ENCODE measurements around the gene MAP3K2.

MAP3K2 gene

DNA sequence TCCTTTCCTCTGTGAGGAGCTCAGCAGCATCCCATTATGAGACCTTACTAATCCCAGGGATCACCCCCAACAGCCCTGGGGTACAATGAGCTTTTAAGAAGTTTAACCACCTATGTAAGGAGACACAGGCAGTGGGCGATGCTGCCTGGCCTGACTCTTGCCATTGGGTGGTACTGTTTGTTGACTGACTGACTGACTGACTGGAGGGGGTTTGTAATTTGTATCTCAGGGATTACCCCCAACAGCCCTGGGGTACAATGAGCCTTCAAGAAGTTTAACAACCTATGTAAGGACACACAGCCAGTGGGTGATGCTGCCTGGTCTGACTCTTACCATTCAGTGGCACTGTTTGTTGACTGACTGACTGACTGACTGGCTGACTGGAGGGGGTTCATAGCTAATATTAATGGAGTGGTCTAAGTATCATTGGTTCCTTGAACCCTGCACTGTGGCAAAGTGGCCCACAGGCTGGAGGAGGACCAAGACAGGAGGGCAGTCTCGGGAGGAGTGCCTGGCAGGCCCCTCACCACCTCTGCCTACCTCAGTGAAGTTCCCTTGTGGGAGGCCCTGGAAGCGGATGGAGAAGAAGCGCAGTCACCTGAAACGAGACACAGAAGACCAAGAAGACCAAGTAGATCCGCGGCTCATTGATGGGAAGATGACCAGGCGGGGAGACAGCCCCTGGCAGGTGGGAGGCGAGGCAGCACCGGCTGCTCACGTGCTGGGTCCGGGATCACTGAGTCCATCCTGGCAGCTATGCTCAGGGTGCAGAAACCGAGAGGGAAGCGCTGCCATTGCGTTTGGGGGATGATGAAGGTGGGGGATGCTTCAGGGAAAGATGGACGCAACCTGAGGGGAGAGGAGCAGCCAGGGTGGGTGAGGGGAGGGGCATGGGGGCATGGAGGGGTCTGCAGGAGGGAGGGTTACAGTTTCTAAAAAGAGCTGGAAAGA lies 38.0 kb upstream of the MAP3K2 start:
- Histone ChIP-seq H3K9me3 (ENCODE audit: low read length) (no peaks in the 10 kb centered on the region), H3K36me3 (ENCODE audit: insufficient read depth, low read length) (no peaks in the 10 kb centered on the region), H2AFZ (ENCODE audit: low read depth, low read length) (no peak overlapping the region), H3K27me3 (ENCODE audit: insufficient read depth, low read length) (peaks cover 43% of the 10 kb centered on the region), H3K4me3 (ENCODE audit: low read length) (no peak overlapping the region), H3K4me1 (ENCODE audit: insufficient read depth, low read length) (peaks cover 6% of the 10 kb centered on the region)

DNA sequence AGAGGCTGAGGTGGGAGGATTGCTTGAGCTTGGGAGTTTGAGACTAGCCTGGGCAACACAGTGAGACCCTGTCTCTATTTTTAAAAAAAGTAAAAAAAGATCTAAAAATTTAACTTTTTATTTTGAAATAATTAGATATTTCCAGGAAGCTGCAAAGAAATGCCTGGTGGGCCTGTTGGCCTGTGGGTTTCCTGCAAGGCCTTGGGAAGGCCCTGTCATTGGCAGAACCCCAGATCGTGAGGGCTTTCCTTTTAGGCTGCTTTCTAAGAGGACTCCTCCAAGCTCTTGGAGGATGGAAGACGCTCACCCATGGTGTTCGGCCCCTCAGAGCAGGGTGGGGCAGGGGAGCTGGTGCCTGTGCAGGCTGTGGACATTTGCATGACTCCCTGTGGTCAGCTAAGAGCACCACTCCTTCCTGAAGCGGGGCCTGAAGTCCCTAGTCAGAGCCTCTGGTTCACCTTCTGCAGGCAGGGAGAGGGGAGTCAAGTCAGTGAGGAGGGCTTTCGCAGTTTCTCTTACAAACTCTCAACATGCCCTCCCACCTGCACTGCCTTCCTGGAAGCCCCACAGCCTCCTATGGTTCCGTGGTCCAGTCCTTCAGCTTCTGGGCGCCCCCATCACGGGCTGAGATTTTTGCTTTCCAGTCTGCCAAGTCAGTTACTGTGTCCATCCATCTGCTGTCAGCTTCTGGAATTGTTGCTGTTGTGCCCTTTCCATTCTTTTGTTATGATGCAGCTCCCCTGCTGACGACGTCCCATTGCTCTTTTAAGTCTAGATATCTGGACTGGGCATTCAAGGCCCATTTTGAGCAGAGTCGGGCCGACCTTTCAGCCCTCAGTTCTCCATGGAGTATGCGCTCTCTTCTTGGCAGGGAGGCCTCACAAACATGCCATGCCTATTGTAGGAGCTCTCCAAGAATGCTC lies 37.1 kb upstream of the MAP3K2 start:
- H3K36me3 ChIP-seq (ENCODE audit: insufficient read depth, low read length) = no peaks in the 10 kb centered on the region
- no peaks in the 10 kb centered on the region for H3K9me3 ChIP-seq (ENCODE audit: low read length)
- H2AFZ ChIP-seq (ENCODE audit: low read depth, low read length) = no peak overlapping the region
- peaks cover 6% of the 10 kb centered on the region for H3K4me1 ChIP-seq (ENCODE audit: insufficient read depth, low read length)
- H3K4me3 ChIP-seq (ENCODE audit: low read length) = no peak overlapping the region
- peaks cover 52% of the 10 kb centered on the region for H3K27me3 ChIP-seq (ENCODE audit: insufficient read depth, low read length)

DNA sequence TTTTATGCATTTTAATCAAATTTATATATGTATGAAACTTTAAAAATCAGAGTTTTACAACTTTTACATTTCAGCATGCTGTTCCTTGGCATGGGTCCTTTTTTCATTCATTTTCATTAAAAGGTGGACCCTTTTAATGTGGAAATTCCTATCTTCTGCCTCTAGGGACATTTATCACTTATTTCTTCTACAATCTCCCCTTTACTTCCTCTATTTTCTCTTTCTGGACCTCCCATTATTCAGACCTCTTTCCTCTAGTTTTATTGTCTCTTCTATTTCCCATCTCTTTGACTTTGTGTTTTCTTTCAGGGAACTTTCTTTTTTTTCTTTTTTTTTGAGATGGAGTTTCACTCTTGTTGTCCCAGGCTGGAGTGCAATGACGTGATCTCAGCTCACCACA lies 36.1 kb upstream of the MAP3K2 start:
- no peak overlapping the region for H3K4me3 ChIP-seq (ENCODE audit: low read length)
- peaks cover 60% of the 10 kb centered on the region for H3K27me3 ChIP-seq (ENCODE audit: insufficient read depth, low read length)
- no peaks in the 10 kb centered on the region for H3K9me3 ChIP-seq (ENCODE audit: low read length)
- no peaks in the 10 kb centered on the region for H3K36me3 ChIP-seq (ENCODE audit: insufficient read depth, low read length)
- no peak overlapping the region for H2AFZ ChIP-seq (ENCODE audit: low read depth, low read length)
- peaks cover 6% of the 10 kb centered on the region for H3K4me1 ChIP-seq (ENCODE audit: insufficient read depth, low read length)

DNA sequence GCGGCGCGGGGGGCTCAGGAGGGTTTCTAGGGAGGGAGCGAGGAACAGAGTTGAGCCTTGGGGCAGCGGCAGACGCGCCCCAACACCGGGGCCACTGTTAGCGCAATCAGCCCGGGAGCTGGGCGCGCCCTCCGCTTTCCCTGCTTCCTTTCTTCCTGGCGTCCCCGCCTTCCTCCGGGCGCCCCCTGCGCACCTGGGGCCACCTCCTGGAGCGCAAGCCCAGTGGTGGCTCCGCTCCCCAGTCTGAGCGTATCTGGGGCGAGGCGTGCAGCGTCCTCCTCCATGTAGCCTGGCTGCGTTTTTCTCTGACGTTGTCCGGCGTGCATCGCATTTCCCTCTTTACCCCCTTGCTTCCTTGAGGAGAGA lies 35.7 kb upstream of the MAP3K2 start:
- peaks cover 64% of the 10 kb centered on the region for H3K27me3 ChIP-seq (ENCODE audit: insufficient read depth, low read length)
- no peaks in the 10 kb centered on the region for H3K9me3 ChIP-seq (ENCODE audit: low read length)
- H3K4me3 ChIP-seq (ENCODE audit: low read length) = peak overlapping the region; percentile 14

DNA sequence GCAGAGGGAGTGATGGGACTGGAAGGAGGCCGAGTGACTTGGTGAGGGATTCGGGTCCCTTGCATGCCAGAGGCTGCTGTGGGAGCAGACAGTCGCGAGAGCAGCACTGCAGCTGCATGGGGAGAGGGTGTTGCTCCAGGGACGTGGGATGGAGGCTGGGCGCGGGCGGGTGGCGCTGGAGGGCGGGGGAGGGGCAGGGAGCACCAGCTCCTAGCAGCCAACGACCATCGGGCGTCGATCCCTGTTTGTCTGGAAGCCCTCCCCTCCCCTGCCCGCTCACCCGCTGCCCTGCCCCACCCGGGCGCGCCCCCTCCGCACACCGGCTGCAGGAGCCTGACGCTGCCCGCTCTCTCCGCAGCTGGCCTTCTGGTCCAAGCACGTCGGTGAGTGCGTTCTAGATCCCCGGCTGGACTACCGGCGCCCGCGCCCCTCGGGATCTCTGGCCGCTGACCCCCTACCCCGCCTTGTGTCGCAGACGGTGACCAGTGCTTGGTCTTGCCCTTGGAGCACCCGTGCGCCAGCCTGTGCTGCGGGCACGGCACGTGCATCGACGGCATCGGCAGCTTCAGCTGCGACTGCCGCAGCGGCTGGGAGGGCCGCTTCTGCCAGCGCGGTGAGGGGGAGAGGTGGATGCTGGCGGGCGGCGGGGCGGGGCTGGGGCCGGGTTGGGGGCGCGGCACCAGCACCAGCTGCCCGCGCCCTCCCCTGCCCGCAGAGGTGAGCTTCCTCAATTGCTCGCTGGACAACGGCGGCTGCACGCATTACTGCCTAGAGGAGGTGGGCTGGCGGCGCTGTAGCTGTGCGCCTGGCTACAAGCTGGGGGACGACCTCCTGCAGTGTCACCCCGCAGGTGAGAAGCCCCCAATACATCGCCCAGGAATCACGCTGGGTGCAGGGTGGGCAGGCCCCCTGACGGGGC lies 35.0 kb upstream of the MAP3K2 start:
- Histone ChIP-seq H3K4me1 (ENCODE audit: insufficient read depth, low read length) (peaks cover 6% of the 10 kb centered on the region), H3K4me3 (ENCODE audit: low read length) (peak overlapping the region; percentile 14), H3K9me3 (ENCODE audit: low read length) (no peaks in the 10 kb centered on the region), H3K36me3 (ENCODE audit: insufficient read depth, low read length) (no peaks in the 10 kb centered on the region), H3K27me3 (ENCODE audit: insufficient read depth, low read length) (peaks cover 69% of the 10 kb centered on the region), H2AFZ (ENCODE audit: low read depth, low read length) (peak overlapping the region; percentile 45)

More for the DNA sequence above, 35.7 kb upstream of the MAP3K2 start:
- H2AFZ ChIP-seq (ENCODE audit: low read depth, low read length) = peak overlapping the region; percentile 45
- H3K4me1 ChIP-seq (ENCODE audit: insufficient read depth, low read length) = peaks cover 6% of the 10 kb centered on the region
- no peaks in the 10 kb centered on the region for H3K36me3 ChIP-seq (ENCODE audit: insufficient read depth, low read length)

DNA sequence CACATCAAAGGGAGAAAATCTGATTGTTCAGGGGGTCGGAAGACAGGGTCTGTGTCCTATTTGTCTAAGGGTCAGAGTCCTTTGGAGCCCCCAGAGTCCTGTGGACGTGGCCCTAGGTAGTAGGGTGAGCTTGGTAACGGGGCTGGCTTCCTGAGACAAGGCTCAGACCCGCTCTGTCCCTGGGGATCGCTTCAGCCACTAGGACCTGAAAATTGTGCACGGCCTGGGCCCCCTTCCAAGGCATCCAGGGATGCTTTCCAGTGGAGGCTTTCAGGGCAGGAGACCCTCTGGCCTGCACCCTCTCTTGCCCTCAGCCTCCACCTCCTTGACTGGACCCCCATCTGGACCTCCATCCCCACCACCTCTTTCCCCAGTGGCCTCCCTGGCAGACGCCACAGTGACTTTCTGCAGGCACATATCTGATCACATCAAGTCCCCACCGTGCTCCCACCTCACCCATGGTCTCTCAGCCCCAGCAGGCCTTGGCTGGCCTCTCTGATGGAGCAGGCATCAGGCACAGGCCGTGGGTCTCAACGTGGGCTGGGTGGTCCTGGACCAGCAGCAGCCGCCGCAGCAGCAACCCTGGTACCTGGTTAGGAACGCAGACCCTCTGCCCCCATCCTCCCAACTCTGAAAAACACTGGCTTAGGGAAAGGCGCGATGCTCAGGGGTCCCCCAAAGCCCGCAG lies 34.2 kb upstream of the MAP3K2 start:
- H3K4me3 ChIP-seq (ENCODE audit: low read length) = no peak overlapping the region
- peaks cover 76% of the 10 kb centered on the region for H3K27me3 ChIP-seq (ENCODE audit: insufficient read depth, low read length)
- H3K4me1 ChIP-seq (ENCODE audit: insufficient read depth, low read length) = peaks cover 6% of the 10 kb centered on the region
- no peaks in the 10 kb centered on the region for H3K9me3 ChIP-seq (ENCODE audit: low read length)
- H2AFZ ChIP-seq (ENCODE audit: low read depth, low read length) = no peak overlapping the region
- H3K36me3 ChIP-seq (ENCODE audit: insufficient read depth, low read length) = no peaks in the 10 kb centered on the region

DNA sequence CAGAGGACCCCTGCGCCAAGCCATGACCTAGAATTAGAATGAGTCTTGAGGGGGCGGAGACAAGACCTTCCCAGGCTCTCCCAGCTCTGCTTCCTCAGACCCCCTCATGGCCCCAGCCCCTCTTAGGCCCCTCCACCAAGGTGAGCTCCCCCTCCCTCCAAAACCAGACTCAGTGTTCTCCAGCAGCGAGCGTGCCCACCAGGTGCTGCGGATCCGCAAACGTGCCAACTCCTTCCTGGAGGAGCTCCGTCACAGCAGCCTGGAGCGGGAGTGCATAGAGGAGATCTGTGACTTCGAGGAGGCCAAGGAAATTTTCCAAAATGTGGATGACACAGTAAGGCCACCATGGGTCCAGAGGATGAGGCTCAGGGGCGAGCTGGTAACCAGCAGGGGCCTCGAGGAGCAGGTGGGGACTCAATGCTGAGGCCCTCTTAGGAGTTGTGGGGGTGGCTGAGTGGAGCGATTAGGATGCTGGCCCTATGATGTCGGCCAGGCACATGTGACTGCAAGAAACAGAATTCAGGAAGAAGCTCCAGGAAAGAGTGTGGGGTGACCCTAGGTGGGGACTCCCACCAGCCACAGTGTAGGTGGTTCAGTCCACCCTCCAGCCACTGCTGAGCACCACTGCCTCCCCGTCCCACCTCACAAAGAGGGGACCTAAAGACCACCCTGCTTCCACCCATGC lies 33.5 kb upstream of the MAP3K2 start:
- Histone ChIP-seq H3K4me3 (ENCODE audit: low read length) (no peak overlapping the region), H3K9me3 (ENCODE audit: low read length) (no peaks in the 10 kb centered on the region), H3K4me1 (ENCODE audit: insufficient read depth, low read length) (peaks cover 8% of the 10 kb centered on the region), H3K36me3 (ENCODE audit: insufficient read depth, low read length) (no peaks in the 10 kb centered on the region), H3K27me3 (ENCODE audit: insufficient read depth, low read length) (peaks cover 84% of the 10 kb centered on the region), H2AFZ (ENCODE audit: low read depth, low read length) (no peak overlapping the region)

DNA sequence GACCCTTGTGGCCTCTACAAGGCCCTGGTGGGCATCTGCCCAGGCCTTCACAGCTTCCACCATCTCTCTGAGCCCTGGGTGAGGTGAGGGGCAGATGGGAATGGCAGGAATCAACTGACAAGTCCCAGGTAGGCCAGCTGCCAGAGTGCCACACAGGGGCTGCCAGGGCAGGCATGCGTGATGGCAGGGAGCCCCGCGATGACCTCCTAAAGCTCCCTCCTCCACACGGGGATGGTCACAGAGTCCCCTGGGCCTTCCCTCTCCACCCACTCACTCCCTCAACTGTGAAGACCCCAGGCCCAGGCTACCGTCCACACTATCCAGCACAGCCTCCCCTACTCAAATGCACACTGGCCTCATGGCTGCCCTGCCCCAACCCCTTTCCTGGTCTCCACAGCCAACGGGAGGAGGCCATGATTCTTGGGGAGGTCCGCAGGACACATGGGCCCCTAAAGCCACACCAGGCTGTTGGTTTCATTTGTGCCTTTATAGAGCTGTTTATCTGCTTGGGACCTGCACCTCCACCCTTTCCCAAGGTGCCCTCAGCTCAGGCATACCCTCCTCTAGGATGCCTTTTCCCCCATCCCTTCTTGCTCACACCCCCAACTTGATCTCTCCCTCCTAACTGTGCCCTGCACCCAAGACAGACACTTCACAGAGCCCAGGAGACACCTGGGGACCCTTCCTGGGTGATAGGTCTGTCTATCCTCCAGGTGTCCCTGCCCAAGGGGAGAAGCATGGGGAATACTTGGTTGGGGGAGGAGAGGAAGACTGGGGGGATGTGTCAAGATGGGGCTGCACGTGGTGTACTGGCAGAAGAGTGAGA lies 32.5 kb upstream of the MAP3K2 start:
- no peaks in the 10 kb centered on the region for H3K9me3 ChIP-seq (ENCODE audit: low read length)
- H3K4me3 ChIP-seq (ENCODE audit: low read length) = no peak overlapping the region
- H3K27me3 ChIP-seq (ENCODE audit: insufficient read depth, low read length) = peaks cover 84% of the 10 kb centered on the region
- no peak overlapping the region for H2AFZ ChIP-seq (ENCODE audit: low read depth, low read length)
- H3K36me3 ChIP-seq (ENCODE audit: insufficient read depth, low read length) = no peaks in the 10 kb centered on the region
- H3K4me1 ChIP-seq (ENCODE audit: insufficient read depth, low read length) = peaks cover 14% of the 10 kb centered on the region

DNA sequence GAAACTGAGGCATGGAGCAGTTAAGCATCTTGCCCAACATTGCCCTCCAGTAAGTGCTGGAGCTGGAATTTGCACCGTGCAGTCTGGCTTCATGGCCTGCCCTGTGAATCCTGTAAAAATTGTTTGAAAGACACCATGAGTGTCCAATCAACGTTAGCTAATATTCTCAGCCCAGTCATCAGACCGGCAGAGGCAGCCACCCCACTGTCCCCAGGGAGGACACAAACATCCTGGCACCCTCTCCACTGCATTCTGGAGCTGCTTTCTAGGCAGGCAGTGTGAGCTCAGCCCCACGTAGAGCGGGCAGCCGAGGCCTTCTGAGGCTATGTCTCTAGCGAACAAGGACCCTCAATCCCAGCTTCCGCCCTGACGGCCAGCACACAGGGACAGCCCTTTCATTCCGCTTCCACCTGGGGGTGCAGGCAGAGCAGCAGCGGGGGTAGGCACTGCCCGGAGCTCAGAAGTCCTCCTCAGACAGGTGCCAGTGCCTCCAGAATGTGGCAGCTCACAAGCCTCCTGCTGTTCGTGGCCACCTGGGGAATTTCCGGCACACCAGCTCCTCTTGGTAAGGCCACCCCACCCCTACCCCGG lies 31.8 kb upstream of the MAP3K2 start:
- peaks cover 84% of the 10 kb centered on the region for H3K27me3 ChIP-seq (ENCODE audit: insufficient read depth, low read length)

DNA sequence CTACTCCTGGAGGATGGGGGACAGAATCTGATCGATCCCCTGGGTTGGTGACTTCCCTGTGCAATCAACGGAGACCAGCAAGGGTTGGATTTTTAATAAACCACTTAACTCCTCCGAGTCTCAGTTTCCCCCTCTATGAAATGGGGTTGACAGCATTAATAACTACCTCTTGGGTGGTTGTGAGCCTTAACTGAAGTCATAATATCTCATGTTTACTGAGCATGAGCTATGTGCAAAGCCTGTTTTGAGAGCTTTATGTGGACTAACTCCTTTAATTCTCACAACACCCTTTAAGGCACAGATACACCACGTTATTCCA lies 31.3 kb upstream of the MAP3K2 start:
- Histone ChIP-seq H3K36me3 (ENCODE audit: insufficient read depth, low read length) (no peaks in the 10 kb centered on the region), H3K4me1 (ENCODE audit: insufficient read depth, low read length) (peaks cover 9% of the 10 kb centered on the region), H3K27me3 (ENCODE audit: insufficient read depth, low read length) (peaks cover 84% of the 10 kb centered on the region), H3K9me3 (ENCODE audit: low read length) (no peaks in the 10 kb centered on the region), H3K4me3 (ENCODE audit: low read length) (no peak overlapping the region), H2AFZ (ENCODE audit: low read depth, low read length) (no peak overlapping the region)

More for the DNA sequence above, 31.8 kb upstream of the MAP3K2 start:
- Histone ChIP-seq H3K4me1 (ENCODE audit: insufficient read depth, low read length) (peaks cover 9% of the 10 kb centered on the region), H2AFZ (ENCODE audit: low read depth, low read length) (no peak overlapping the region), H3K4me3 (ENCODE audit: low read length) (no peak overlapping the region), H3K36me3 (ENCODE audit: insufficient read depth, low read length) (no peaks in the 10 kb centered on the region), H3K9me3 (ENCODE audit: low read length) (no peaks in the 10 kb centered on the region)

All from neuron (in vitro differentiated cells).